ENCODE measurements around the gene TIMM22.
"Not testable (repeated sequence)": the region's sequence is repeated elsewhere in the genome, so short reads cannot be mapped to it uniquely, and the experiment has no call there.

Gene TIMM22

DNA sequence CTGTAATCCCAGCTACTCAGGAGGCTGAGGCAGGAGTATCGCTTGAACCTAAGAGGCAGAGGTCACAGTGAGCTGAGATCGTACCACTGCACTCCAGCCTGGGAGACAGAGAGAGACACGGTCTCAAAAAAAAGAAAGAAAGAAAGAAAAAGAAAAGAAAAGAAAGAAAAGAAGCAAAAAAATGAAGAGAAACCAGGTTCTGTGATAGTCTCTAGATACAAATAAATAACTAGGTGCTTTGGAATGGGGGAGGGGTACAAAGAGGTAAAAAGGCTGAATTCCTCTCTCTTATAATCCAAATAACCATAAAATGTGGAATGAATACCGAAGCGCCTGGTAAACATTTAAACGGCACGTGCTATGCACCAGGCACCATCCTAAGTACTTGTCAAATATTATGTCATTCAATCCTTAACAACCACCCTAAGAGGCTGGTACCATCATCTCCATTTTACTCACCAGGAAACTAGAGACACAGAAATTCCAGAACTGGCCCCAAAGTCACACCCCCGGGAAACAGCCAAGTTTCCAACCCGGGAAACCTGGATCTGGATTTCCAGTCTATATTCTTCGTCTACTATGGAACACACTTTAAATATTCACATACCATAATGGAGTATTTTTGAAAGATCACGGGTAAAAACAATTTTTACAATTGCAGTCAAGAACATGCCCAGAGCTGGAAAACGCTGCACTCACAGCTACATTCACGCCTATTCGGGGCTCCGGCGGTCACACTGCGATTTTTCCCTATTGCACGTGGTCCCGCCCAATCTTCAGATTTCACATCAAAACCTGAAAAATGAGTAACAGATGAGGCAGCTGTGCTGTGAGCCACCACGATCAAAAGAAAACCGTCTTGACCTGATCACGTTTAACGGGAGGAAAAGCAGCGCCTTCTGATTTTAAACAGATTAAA, 27.9 kb upstream of the TIMM22 start:
- TF ChIP-seq, protein P1, sequence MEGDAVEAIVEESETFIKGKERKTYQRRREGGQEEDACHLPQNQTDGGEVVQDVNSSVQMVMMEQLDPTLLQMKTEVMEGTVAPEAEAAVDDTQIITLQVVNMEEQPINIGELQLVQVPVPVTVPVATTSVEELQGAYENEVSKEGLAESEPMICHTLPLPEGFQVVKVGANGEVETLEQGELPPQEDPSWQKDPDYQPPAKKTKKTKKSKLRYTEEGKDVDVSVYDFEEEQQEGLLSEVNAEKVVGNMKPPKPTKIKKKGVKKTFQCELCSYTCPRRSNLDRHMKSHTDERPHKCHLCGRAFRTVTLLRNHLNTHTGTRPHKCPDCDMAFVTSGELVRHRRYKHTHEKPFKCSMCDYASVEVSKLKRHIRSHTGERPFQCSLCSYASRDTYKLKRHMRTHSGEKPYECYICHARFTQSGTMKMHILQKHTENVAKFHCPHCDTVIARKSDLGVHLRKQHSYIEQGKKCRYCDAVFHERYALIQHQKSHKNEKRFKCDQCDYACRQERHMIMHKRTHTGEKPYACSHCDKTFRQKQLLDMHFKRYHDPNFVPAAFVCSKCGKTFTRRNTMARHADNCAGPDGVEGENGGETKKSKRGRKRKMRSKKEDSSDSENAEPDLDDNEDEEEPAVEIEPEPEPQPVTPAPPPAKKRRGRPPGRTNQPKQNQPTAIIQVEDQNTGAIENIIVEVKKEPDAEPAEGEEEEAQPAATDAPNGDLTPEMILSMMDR (IDR thresholded peaks at IDR 0.05; ENCODE audit: low read depth, low read length, missing control alignments) = no peak
- H3K36me3 ChIP-seq (replicated peaks) = no peaks in the 10 kb centered on the region

DNA sequence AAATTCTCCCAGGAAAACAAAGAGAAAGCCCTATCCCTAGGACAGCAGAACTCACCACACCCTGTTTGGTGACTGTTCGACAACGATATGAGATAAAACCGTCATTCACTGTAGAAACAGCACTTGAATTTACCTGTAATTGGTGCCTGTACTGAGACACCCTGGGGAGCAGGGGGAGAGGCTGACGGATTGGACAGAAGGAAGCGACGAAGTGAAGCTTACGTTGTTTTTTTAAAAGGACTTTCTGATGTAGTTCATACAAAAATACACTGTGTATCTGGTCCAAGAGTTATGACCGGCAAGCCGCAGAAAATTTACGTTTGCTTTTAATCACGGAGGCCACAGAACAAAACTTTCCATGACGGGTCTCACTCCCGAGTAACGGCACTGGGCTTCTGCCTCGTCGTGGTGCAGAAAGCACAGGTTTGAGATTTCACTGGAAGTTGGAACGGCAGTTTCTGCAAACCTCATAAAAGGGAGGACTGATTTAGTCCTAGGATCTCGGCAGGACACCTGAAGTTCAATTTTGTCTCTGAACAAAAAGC, 27.0 kb upstream of the TIMM22 start:
- no peak for DNase-seq
- Histone ChIP-seq H3K36me3 (replicated peaks) (no peaks in the 10 kb centered on the region), H3K27me3 (replicated peaks) (peaks cover 4% of the 10 kb centered on the region), H3K4me3 (ENCODE audit: low read depth, low read length) (no peak overlapping the region), H3K27ac (no peak overlapping the region)
- in situ Hi-C loops (cut with HindIII; ENCODE audit: low pct_ligation_motif_present, low sequenced_read_pairs) = no loop called here
- TF ChIP-seq, protein P1 (IDR thresholded peaks at IDR 0.05; ENCODE audit: low read depth, low read length, missing control alignments) = no peak

More for the DNA sequence above, 27.9 kb upstream of the TIMM22 start:
- peaks cover 4% of the 10 kb centered on the region for H3K27me3 ChIP-seq (replicated peaks)
- in situ Hi-C loops (cut with HindIII; ENCODE audit: low pct_ligation_motif_present, low sequenced_read_pairs) = no loop called here
- H3K27ac ChIP-seq = no peak overlapping the region
- DNase-seq = no peak
- H3K4me3 ChIP-seq (ENCODE audit: low read depth, low read length) = no peak overlapping the region

DNA sequence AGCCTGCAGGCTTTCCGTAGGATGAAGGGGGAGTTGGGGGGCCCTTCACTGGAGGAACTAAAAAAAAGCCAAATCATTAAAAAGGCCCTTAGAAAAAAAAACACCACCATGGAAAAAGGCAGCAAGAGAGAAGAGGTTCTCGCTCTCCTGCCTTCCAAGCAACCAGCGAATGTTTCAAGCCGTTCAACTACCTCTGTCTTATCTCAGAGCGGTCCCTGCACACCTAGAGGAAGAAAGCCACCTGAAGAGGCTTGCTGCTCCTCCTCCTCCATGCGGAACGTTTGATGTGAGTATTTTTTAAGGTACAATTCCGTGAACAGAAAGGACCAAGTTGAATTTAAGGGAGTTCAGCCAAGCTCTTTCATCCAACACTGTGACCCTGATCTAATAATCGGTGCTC, 26.6 kb upstream of the TIMM22 start:
- in situ Hi-C loops (cut with HindIII; ENCODE audit: low pct_ligation_motif_present, low sequenced_read_pairs) = no loop called here
- no peak for DNase-seq
- Histone ChIP-seq H3K27me3 (replicated peaks) (peaks cover 4% of the 10 kb centered on the region), H3K4me3 (ENCODE audit: low read depth, low read length) (no peak overlapping the region), H3K36me3 (replicated peaks) (no peaks in the 10 kb centered on the region), H3K27ac (no peak overlapping the region)
- TF ChIP-seq, protein P1 (IDR thresholded peaks at IDR 0.05; ENCODE audit: low read depth, low read length, missing control alignments) = no peak

- H3K4me3 ChIP-seq (ENCODE audit: low read depth, low read length); H3K27me3 ChIP-seq (replicated peaks); H3K36me3 ChIP-seq (replicated peaks); DNase-seq; H3K27ac ChIP-seq; in situ Hi-C loops (cut with HindIII; ENCODE audit: low pct_ligation_motif_present, low sequenced_read_pairs): not testable (repeated sequence)
Observed at GRCh38 chr17:971861-972260, 25.1 kb upstream of the TIMM22 start.

DNA sequence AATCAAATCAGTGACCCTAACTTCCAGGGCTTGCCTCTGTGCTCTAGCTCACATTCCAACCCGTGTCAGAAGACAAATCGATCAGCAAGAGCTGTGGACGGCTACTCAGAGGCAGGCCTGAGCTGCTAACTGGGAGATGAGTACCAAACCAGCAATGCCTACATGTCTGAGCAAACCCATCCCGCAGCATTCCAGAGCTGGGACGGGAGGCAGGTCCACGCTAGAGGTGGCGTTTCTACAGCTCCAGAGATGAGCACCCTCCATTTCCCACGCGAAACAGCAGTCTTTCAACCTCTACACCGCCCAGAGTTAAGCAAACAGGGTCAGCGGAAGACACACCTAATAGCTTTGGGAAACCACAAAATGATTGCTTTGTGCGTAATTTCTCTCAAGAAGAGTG, 23.9 kb upstream of the TIMM22 start:
- no peaks in the 10 kb centered on the region for H3K36me3 ChIP-seq (replicated peaks)
- no peak overlapping the region for H3K4me3 ChIP-seq (ENCODE audit: low read depth, low read length)
- no peak for DNase-seq
- peaks cover 4% of the 10 kb centered on the region for H3K27me3 ChIP-seq (replicated peaks)
- in situ Hi-C loops (cut with HindIII; ENCODE audit: low pct_ligation_motif_present, low sequenced_read_pairs) = no loop called here
- no peak overlapping the region for H3K27ac ChIP-seq
- TF ChIP-seq, protein P1 (IDR thresholded peaks at IDR 0.05; ENCODE audit: low read depth, low read length, missing control alignments) = no peak

GRCh38 chr17:974778-975177, 22.2 kb upstream of the TIMM22 start:
- H3K27me3 ChIP-seq (replicated peaks); H3K27ac ChIP-seq; H3K4me3 ChIP-seq (ENCODE audit: low read depth, low read length); H3K36me3 ChIP-seq (replicated peaks); DNase-seq: not testable (repeated sequence)
- in situ Hi-C loops (cut with HindIII; ENCODE audit: low pct_ligation_motif_present, low sequenced_read_pairs) = loop anchor here (25.0 kb wide), 1 partner anchor 187 kb away; the partner anchor contains the start of genes GLOD4 and MRM3

All from brain microvascular endothelial cell (primary cell).